Right lobe of liver (tissue), 4 donors: Measurements from ENCODE around the gene IGSF9B.

Experiments used
- POLR2A ChIP-seq: fragments of 450-650 bp; IDR thresholded peaks from one replicate; pipeline ENCODE4 v1.6.1; 2017; ENCODE audit warnings: antibody characterized with exemption, mild to moderate bottlenecking
- TF ChIP-seq, protein P1 (sequence below), 4 donors: fragments of 200-600 bp in 3 of 4; fragments of 450-650 bp in 1 of 4; IDR thresholded peaks; one replicate each; pipeline versions ENCODE4 v1.5.1 to v1.8.0; 2016 to 2022; ENCODE audit warnings: antibody characterized with exemption in 4 of 4, mild to moderate bottlenecking in 2 of 4
- donor health status: DM: no; HTN: no; CAD: no.
- donor health status: DM: no; HTN: no; CAD: no.
- donor health status: DM: no; HTN: yes; CAD: no.

GRCh38 chr11:133977067-133977677 lies 20.4 kb upstream of the IGSF9B start:
- TF ChIP-seq, protein P1, sequence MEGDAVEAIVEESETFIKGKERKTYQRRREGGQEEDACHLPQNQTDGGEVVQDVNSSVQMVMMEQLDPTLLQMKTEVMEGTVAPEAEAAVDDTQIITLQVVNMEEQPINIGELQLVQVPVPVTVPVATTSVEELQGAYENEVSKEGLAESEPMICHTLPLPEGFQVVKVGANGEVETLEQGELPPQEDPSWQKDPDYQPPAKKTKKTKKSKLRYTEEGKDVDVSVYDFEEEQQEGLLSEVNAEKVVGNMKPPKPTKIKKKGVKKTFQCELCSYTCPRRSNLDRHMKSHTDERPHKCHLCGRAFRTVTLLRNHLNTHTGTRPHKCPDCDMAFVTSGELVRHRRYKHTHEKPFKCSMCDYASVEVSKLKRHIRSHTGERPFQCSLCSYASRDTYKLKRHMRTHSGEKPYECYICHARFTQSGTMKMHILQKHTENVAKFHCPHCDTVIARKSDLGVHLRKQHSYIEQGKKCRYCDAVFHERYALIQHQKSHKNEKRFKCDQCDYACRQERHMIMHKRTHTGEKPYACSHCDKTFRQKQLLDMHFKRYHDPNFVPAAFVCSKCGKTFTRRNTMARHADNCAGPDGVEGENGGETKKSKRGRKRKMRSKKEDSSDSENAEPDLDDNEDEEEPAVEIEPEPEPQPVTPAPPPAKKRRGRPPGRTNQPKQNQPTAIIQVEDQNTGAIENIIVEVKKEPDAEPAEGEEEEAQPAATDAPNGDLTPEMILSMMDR (IDR thresholded peaks at IDR 0.05): no peak
- TF ChIP-seq POLR2A: no peak
